Right lobe of liver (tissue), 4 donors: Measurements from ENCODE around the gene FOXP1.

ENCODE experiments used
- CTCF ChIP-seq, 4 donors: fragments of 200-600 bp in 3 of 4; fragments of 450-650 bp in 1 of 4; IDR thresholded peaks; one replicate each; pipeline versions ENCODE4 v1.5.1 to v1.8.0; 2016 to 2022; ENCODE audit warnings: antibody characterized with exemption in 4 of 4, mild to moderate bottlenecking in 2 of 4
- POLR2A ChIP-seq: fragments of 450-650 bp; IDR thresholded peaks from one replicate; pipeline ENCODE4 v1.6.1; 2017; ENCODE audit warnings: antibody characterized with exemption, mild to moderate bottlenecking
- donor health status: DM: no; HTN: no; CAD: no.
- donor health status: DM: no; HTN: no; CAD: no.
- donor health status: DM: no; HTN: yes; CAD: no.

GRCh38 chr3:71523628-71524027 is 59.9 kb downstream of the FOXP1 start:
- TF ChIP-seq CTCF (IDR thresholded peaks at IDR 0.05) (no peak), POLR2A (no peak)
